Neural progenitor cell (in vitro differentiated cells): Measurements from ENCODE around the gene CSRNP3.

Source experiments
- CTCF ChIP-seq: fragments of 200-600 bp; sonication (generic); IDR thresholded peaks from 2 replicates; pipeline ENCODE4 v1.5.1; 2017; ENCODE audit warnings: antibody characterized with exemption, mild to moderate bottlenecking
- EZH2 ChIP-seq: fragments of 200-600 bp; sonication (generic); IDR thresholded peaks from 2 replicates; pipeline ENCODE4 v1.6.1; 2017; ENCODE audit warnings: antibody characterized with exemption, mild to moderate bottlenecking, moderate library complexity

GRCh38 chr2:165535471-165535870, 66.0 kb downstream of the CSRNP3 start:
- TF ChIP-seq CTCF = no peak
- TF ChIP-seq EZH2 = no peak
